GM13976 (cell line): Measurements from ENCODE around the gene ORAI1.

ENCODE experiments used
- DNase-seq: peaks from one replicate; pipeline ENCODE4 v3.0.0; 2012; ENCODE audit warnings: low spot score
- CTCF ChIP-seq: IDR thresholded peaks from 2 replicates; pipeline ENCODE4 v1.5.1; 2012; ENCODE audit warnings: borderline replicate concordance, mild to moderate bottlenecking; ENCODE audit not compliant: insufficient read depth; ENCODE audit errors: extremely low read depth, missing control alignments, control extremely low read depth
- in situ Hi-C: fragments of 300-500 bp; cut with MboI; formaldehyde crosslinking; loops from one replicate; pipeline ENCODE4 v1.12.0; 2022; ENCODE audit warnings: low sequenced_read_pairs, mixed read lengths, inconsistent platforms; ENCODE audit not compliant: unreplicated experiment

The ORAI1 gene

GRCh38 chr12:121626087-121626852 lies at the start of gene ORAI1:
TSS of gene ORAI1 (plus strand) at chr12:121626530.
- TF ChIP-seq CTCF = peak; percentile 15
- in situ Hi-C loops = no loop called here
- peak; percentile 95 for DNase-seq

GRCh38 chr12:121576851-121577391 lies 49.4 kb upstream of the ORAI1 start:
- TF ChIP-seq CTCF = no peak
- in situ Hi-C loops = no loop called here
- no peak for DNase-seq

- DNase-seq = no peak
- TF ChIP-seq CTCF = no peak
- in situ Hi-C loops = no loop called here
These were observed 48.7 kb upstream of the ORAI1 start for GRCh38 chr12:121577443-121578180.

GRCh38 chr12:121578230-121579189 lies 47.8 kb upstream of the ORAI1 start:
- in situ Hi-C loops = no loop called here
- peak; percentile 36 for TF ChIP-seq CTCF
- peak; percentile 56 for DNase-seq

GRCh38 chr12:121579190-121579791 lies 47.0 kb upstream of the ORAI1 start:
- TF ChIP-seq CTCF = no peak
- peak; percentile 68 for DNase-seq
- in situ Hi-C loops = no loop called here
